Progenitor cell of endocrine pancreas (in vitro differentiated cells): ENCODE results near the gene IL32. TPM values are rescaled to one million over a fixed set of nuclear protein-coding genes. Genes with fewer than 3 reads are reported as not detected.
"Not testable (repeated sequence)": the region's sequence is repeated elsewhere in the genome, so short reads cannot be mapped to it uniquely, and the experiment has no call there.

Experiments used
- DNase-seq: peaks from one replicate; pipeline ENCODE4 v3.0.0; 2021; ENCODE audit warnings: low spot score; ENCODE audit not compliant: unreplicated experiment
- H3K27ac Mint-ChIP-seq: 2 replicates; pipeline ENCODE4 v1.8.0; 2021; ENCODE audit warnings: mild to moderate bottlenecking, moderate library complexity, mixed read lengths
- H3K27me3 Mint-ChIP-seq: 2 replicates; pipeline ENCODE4 v1.8.0; 2021; ENCODE audit warnings: mixed read lengths
- H3K36me3 Mint-ChIP-seq: 2 replicates; pipeline ENCODE4 v1.8.0; 2022; ENCODE audit warnings: mixed read lengths; ENCODE audit not compliant: insufficient read depth
- H3K4me1 Mint-ChIP-seq: 2 replicates; pipeline ENCODE4 v1.8.0; 2021; ENCODE audit warnings: low read depth, mixed read lengths
- H3K4me3 Mint-ChIP-seq: 2 replicates; pipeline ENCODE4 v1.8.0; 2021; ENCODE audit warnings: low read depth, mild to moderate bottlenecking, moderate library complexity, mixed read lengths
- H3K9me3 Mint-ChIP-seq: 2 replicates; pipeline ENCODE4 v1.8.0; 2021; ENCODE audit warnings: low read depth, mixed read lengths
- CTCF ChIP-seq: fragments of 200-600 bp; sonication (generic); IDR thresholded peaks from one replicate; pipeline ENCODE4 v1.5.0; 2021; ENCODE audit warnings: antibody characterized with exemption, mild to moderate bottlenecking; ENCODE audit not compliant: unreplicated experiment
- total RNA-seq: library from RNA; stranded (reverse); gene quantifications from 2 replicates; pipeline ENCODE4 v1.2.1, GENCODE V29; 2021

IL32 gene
- total RNA-seq, 1 donor from 2014 or later: 2.9 TPM

- H3K27ac Mint-ChIP-seq: no peak overlapping the region
- H3K36me3 Mint-ChIP-seq: peaks cover 11% of the 10 kb centered on the region
- H3K4me1 Mint-ChIP-seq: peaks cover 7% of the 10 kb centered on the region
- no peak for TF ChIP-seq CTCF
- no peak for DNase-seq
- H3K4me3 Mint-ChIP-seq: no peak overlapping the region
- H3K27me3 Mint-ChIP-seq: peaks cover 49% of the 10 kb centered on the region
- no peaks in the 10 kb centered on the region for H3K9me3 Mint-ChIP-seq
Observed at GRCh38 chr16:3051009-3051408, 14.4 kb upstream of the IL32 start.

GRCh38 chr16:3051494-3051893, 13.9 kb upstream of the IL32 start:
- H3K27me3 Mint-ChIP-seq: peaks cover 49% of the 10 kb centered on the region
- no peak for DNase-seq
- peaks cover 7% of the 10 kb centered on the region for H3K4me1 Mint-ChIP-seq
- H3K9me3 Mint-ChIP-seq: no peaks in the 10 kb centered on the region
- no peak for TF ChIP-seq CTCF
- H3K4me3 Mint-ChIP-seq: no peak overlapping the region
- peak overlapping the region; percentile 34 for H3K27ac Mint-ChIP-seq
- peaks cover 11% of the 10 kb centered on the region for H3K36me3 Mint-ChIP-seq

GRCh38 chr16:3052571-3053329, 12.7 kb upstream of the IL32 start:
- H3K27ac Mint-ChIP-seq, H3K9me3 Mint-ChIP-seq, DNase-seq, H3K4me1 Mint-ChIP-seq, H3K4me3 Mint-ChIP-seq: not testable (repeated sequence)
- Mint-ChIP-seq H3K27me3 (peaks cover 46% of the 10 kb centered on the region), H3K36me3 (peaks cover 13% of the 10 kb centered on the region)

- Mint-ChIP-seq H3K27me3 (peaks cover 40% of the 10 kb centered on the region), H3K36me3 (peaks cover 13% of the 10 kb centered on the region)
- not testable (repeated sequence) for H3K4me1 Mint-ChIP-seq, H3K4me3 Mint-ChIP-seq, H3K27ac Mint-ChIP-seq, H3K9me3 Mint-ChIP-seq, DNase-seq
Observed at GRCh38 chr16:3053330-3053710, 12.1 kb upstream of the IL32 start.

GRCh38 chr16:3054965-3055733, 10.3 kb upstream of the IL32 start:
- TF ChIP-seq CTCF: no peak
- Mint-ChIP-seq H3K27me3 (peaks cover 28% of the 10 kb centered on the region), H3K36me3 (peaks cover 13% of the 10 kb centered on the region), H3K4me3 (no peak overlapping the region), H3K4me1 (peaks cover 12% of the 10 kb centered on the region), H3K27ac (no peak overlapping the region), H3K9me3 (no peaks in the 10 kb centered on the region)
- DNase-seq: no peak

- not testable (repeated sequence) for H3K9me3 Mint-ChIP-seq, H3K27ac Mint-ChIP-seq, H3K4me3 Mint-ChIP-seq, DNase-seq
- H3K36me3 Mint-ChIP-seq: peaks cover 13% of the 10 kb centered on the region
- peaks cover 27% of the 10 kb centered on the region for H3K27me3 Mint-ChIP-seq
- H3K4me1 Mint-ChIP-seq: peaks cover 12% of the 10 kb centered on the region
Observed at GRCh38 chr16:3055734-3056115, 9.7 kb upstream of the IL32 start.
